Renal cortical epithelial cell (primary cell): ENCODE results near the gene ADAM23. TPM values are rescaled to one million over a fixed set of nuclear protein-coding genes. Genes with fewer than 3 reads are reported as not detected.

Experiments
- DNase-seq: peaks from one replicate; pipeline ENCODE4 v3.0.0-alpha.2; 2011; ENCODE audit warnings: low read depth
- total RNA-seq: library from RNA; depleted of rRNA; stranded (reverse); fragments of >200 nt; gene quantifications from 2 replicates; pipeline ENCODE4 v1.2.3, GENCODE V29; 2014

ADAM23 gene
- total RNA-seq, 1 donor from 2014 or later: not detected

- DNase-seq: no peak
These were observed 68.0 kb downstream of the ADAM23 start for GRCh38 chr2:206511283-206511682.

- DNase-seq: no peak
These were observed 69.7 kb downstream of the ADAM23 start for GRCh38 chr2:206512999-206513398.

- DNase-seq: no peak
These were observed 72.2 kb downstream of the ADAM23 start for GRCh38 chr2:206515580-206515979.

GRCh38 chr2:206518997-206519396 is 75.7 kb downstream of the ADAM23 start:
- no peak for DNase-seq

- DNase-seq: no peak
These were observed 77.1 kb downstream of the ADAM23 start for GRCh38 chr2:206520450-206520849.

- no peak for DNase-seq
These were observed 77.8 kb downstream of the ADAM23 start for GRCh38 chr2:206521115-206521514.

GRCh38 chr2:206521612-206522011 is 78.3 kb downstream of the ADAM23 start:
- no peak for DNase-seq

GRCh38 chr2:206526416-206526815 is 83.1 kb downstream of the ADAM23 start:
- DNase-seq: no peak

GRCh38 chr2:206527153-206527552 is 83.8 kb downstream of the ADAM23 start:
- no peak for DNase-seq

GRCh38 chr2:206530727-206531126 is 87.4 kb downstream of the ADAM23 start:
- DNase-seq: no peak

GRCh38 chr2:206531996-206532543 is 88.7 kb downstream of the ADAM23 start:
- DNase-seq: no peak

- DNase-seq: no peak
These were observed 90.6 kb downstream of the ADAM23 start for GRCh38 chr2:206533977-206534376.

- no peak for DNase-seq
These were observed 92.1 kb downstream of the ADAM23 start for GRCh38 chr2:206535260-206535986.

GRCh38 chr2:206540757-206541156 is 97.4 kb downstream of the ADAM23 start:
- no peak for DNase-seq

GRCh38 chr2:206543073-206543472 is 99.7 kb downstream of the ADAM23 start:
- DNase-seq: no peak

GRCh38 chr2:206548383-206548782 is 105.1 kb downstream of the ADAM23 start:
- DNase-seq: no peak

GRCh38 chr2:206555721-206556120 is 112.4 kb downstream of the ADAM23 start:
- no peak for DNase-seq

GRCh38 chr2:206556357-206556949 is 113.1 kb downstream of the ADAM23 start:
- peak; percentile 60 for DNase-seq

GRCh38 chr2:206557321-206557720 is 114.0 kb downstream of the ADAM23 start:
- DNase-seq: no peak

- peak; percentile 0 for DNase-seq
These were observed 115.2 kb downstream of the ADAM23 start for GRCh38 chr2:206558492-206558891.

GRCh38 chr2:206561962-206562361 is 118.6 kb downstream of the ADAM23 start:
- no peak for DNase-seq

GRCh38 chr2:206562375-206562774 is 119.0 kb downstream of the ADAM23 start:
- no peak for DNase-seq

GRCh38 chr2:206563374-206563773 is 120.0 kb downstream of the ADAM23 start:
- no peak for DNase-seq
